Measurements from ENCODE around the gene BDNF. TPM values are rescaled to one million over a fixed set of nuclear protein-coding genes. Genes with fewer than 3 reads are reported as not detected.

The BDNF gene
- total RNA-seq, 1 experiment from 2014 or later: 0.42 TPM

- H3K9me3 ChIP-seq (replicated peaks): no peaks in the 10 kb centered on the region
- no peaks in the 10 kb centered on the region for H3K27me3 ChIP-seq
- no peaks in the 10 kb centered on the region for H3K36me3 ChIP-seq
- DNase-seq: no peak
- H3K4me1 ChIP-seq: no peaks in the 10 kb centered on the region
- H3K27ac ChIP-seq: no peak overlapping the region
- no peak overlapping the region for H3K4me3 ChIP-seq
Observed at GRCh38 chr11:27663326-27663725, 36.9 kb downstream of the BDNF start.

DNA sequence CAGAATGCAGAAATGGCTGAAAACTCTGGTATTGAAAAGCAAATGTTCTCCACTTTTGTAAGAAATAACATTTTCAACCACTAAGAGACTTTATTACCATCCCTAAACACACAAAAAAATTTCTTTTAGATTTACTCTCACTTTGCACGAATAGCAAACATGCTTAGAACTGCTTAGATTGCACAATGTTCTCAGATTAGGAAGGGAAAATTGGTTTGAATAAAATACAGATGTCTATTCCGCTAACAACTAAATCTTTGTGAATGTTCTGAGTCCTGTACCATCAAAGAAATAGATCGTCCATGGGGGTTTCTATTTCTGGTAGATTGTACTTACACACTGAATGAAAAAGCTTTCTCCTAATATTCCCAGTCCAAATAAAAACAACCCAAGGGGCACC, 40.1 kb downstream of the BDNF start:
- Histone ChIP-seq H3K4me3 (no peak overlapping the region), H3K9me3 (replicated peaks) (no peaks in the 10 kb centered on the region), H3K36me3 (no peaks in the 10 kb centered on the region), H3K27ac (no peak overlapping the region), H3K4me1 (no peaks in the 10 kb centered on the region), H3K27me3 (no peaks in the 10 kb centered on the region)
- DNase-seq: no peak

GRCh38 chr11:27658535-27659236, 41.6 kb downstream of the BDNF start:
- Histone ChIP-seq H3K9me3 (replicated peaks) (no peaks in the 10 kb centered on the region), H3K4me3 (no peak overlapping the region), H3K27ac (no peak overlapping the region), H3K27me3 (no peaks in the 10 kb centered on the region), H3K4me1 (peaks cover 2% of the 10 kb centered on the region; the same call in 1 of the 2 replicates), H3K36me3 (no peaks in the 10 kb centered on the region)
- no peak for DNase-seq

DNA sequence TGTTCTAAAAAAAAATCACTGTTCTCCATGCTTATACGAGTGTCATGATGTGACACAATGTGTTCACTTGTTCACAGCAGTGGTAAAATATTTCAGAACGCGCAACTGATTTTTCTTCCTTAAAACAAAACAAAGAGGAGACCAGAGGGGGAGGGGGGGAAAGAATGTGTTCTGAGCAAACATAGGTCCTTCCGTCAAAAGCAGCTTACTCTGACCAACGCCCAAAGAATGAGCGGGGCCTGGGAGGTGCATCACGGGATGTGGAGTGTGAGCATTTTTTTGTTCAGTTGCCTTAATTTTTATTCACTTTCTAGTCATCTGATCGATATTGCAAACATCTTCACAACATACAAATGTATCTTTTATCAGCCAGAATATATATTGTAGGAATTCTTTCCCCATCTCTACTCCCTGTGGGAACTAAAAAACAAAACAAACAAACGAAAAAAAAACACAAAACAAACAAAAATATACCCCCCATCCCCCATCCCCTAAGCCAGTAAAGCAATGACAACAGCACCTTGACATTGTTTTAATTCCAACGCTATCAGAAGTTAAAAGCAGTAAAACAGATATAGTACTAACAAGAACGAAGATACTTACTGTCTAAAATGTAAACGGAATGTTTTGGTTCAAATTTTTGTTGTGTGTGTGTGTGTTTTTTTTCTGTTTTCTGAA, 43.3 kb downstream of the BDNF start:
- Histone ChIP-seq H3K4me1 (peaks cover 2% of the 10 kb centered on the region; the same call in 1 of the 2 replicates), H3K36me3 (no peaks in the 10 kb centered on the region), H3K4me3 (no peak overlapping the region), H3K27ac (no peak overlapping the region), H3K27me3 (no peaks in the 10 kb centered on the region), H3K9me3 (replicated peaks) (no peaks in the 10 kb centered on the region)
- DNase-seq: no peak

DNA sequence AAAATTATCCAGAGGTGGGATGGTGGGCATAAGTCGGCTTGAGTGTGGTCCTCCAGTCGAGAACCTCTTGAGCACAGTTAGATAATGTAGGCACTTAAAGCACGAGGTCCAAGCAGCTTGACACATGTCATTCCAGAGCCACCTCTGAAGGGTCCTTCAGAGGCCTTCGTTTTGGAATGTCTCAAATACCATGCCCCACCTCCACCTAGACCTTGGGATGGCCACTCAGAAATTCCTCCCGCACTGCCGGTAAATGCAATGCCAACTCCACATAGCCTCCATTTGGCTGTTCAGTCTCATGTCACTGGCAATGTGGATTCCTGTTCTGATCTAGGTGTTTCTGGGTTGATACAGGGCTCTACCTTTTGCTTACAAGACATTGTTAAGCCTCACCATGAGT, 43.9 kb downstream of the BDNF start:
- Histone ChIP-seq H3K36me3 (no peaks in the 10 kb centered on the region), H3K27ac (no peak overlapping the region), H3K4me3 (no peak overlapping the region), H3K9me3 (replicated peaks) (no peaks in the 10 kb centered on the region), H3K27me3 (no peaks in the 10 kb centered on the region), H3K4me1 (peaks cover 2% of the 10 kb centered on the region; the same call in 1 of the 2 replicates)
- no peak for DNase-seq

DNA sequence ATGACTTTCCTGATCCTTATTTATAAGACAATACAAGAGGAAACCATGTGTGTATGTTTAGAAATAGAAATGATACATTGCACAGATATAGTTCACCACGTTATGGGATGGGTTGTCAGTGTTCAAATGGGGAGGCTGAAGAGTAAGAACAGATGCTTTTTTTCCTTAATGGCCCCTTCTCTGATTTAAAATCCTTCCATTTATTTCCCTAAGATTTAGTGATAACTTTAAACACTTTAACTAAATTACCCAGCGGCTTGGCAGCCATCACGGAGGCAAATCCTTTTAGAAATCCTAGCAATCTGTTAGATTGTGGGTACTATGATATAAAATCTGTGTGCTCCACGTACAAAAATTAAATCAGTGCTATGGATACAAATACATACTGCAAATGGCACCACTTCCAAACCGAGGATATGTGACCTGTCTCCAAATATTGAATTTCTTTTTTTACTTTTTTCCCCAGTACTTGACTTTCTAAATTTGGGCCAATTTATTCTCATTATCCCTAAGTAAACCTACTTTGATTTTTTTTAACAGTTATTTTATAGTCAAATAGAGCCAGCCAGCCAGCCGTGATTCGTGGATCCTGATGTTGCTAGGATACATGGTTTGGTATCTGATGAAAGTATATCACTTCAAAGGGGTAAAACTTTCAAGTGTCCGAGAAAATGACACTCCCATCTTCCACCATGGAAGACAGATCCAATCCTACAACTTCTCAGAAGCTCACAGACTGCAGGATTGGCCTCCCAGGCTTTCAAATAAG, 46.1 kb downstream of the BDNF start:
- Histone ChIP-seq H3K36me3 (no peaks in the 10 kb centered on the region), H3K4me1 (peaks cover 2% of the 10 kb centered on the region; the same call in 1 of the 2 replicates), H3K9me3 (replicated peaks) (no peaks in the 10 kb centered on the region), H3K27ac (no peak overlapping the region), H3K27me3 (no peaks in the 10 kb centered on the region), H3K4me3 (no peak overlapping the region)
- no peak for DNase-seq

DNA sequence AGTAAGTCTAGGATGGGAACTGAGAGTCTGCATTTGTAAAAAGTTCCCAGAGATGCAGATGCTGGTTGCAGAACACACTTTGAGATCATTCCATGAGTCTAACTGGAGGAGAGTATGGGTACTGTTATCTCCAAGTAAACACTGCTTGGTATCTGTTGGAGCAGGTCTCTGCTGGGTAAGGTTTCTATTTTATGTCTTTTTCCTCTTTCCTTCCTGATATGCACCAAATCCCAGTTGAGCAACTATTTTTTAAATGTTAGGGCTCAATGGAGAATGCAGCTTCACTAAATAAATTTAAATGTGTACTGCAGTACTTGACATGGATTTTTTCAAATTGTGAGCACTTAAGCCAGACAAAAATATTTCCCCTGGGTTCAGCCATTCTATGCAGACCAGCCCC, 48.5 kb downstream of the BDNF start:
- no peaks in the 10 kb centered on the region for H3K36me3 ChIP-seq
- no peak for DNase-seq
- H3K27me3 ChIP-seq: no peaks in the 10 kb centered on the region
- H3K4me1 ChIP-seq: peaks cover 2% of the 10 kb centered on the region; the same call in 1 of the 2 replicates
- H3K27ac ChIP-seq: no peak overlapping the region
- no peaks in the 10 kb centered on the region for H3K9me3 ChIP-seq (replicated peaks)
- H3K4me3 ChIP-seq: no peak overlapping the region

GRCh38 chr11:27650988-27651387, 49.3 kb downstream of the BDNF start:
- H3K27me3 ChIP-seq: no peaks in the 10 kb centered on the region
- H3K4me1 ChIP-seq: peaks cover 2% of the 10 kb centered on the region; the same call in 1 of the 2 replicates
- no peak overlapping the region for H3K27ac ChIP-seq
- no peak overlapping the region for H3K4me3 ChIP-seq
- H3K36me3 ChIP-seq: no peaks in the 10 kb centered on the region
- no peak for DNase-seq
- H3K9me3 ChIP-seq (replicated peaks): no peaks in the 10 kb centered on the region

- no peaks in the 10 kb centered on the region for H3K36me3 ChIP-seq
- no peaks in the 10 kb centered on the region for H3K27me3 ChIP-seq
- H3K9me3 ChIP-seq (replicated peaks): no peaks in the 10 kb centered on the region
- H3K27ac ChIP-seq: no peak overlapping the region
- peaks cover 2% of the 10 kb centered on the region; the same call in 1 of the 2 replicates for H3K4me1 ChIP-seq
- no peak for DNase-seq
- no peak overlapping the region for H3K4me3 ChIP-seq
Observed at GRCh38 chr11:27649800-27650199, 50.5 kb downstream of the BDNF start.

DNA sequence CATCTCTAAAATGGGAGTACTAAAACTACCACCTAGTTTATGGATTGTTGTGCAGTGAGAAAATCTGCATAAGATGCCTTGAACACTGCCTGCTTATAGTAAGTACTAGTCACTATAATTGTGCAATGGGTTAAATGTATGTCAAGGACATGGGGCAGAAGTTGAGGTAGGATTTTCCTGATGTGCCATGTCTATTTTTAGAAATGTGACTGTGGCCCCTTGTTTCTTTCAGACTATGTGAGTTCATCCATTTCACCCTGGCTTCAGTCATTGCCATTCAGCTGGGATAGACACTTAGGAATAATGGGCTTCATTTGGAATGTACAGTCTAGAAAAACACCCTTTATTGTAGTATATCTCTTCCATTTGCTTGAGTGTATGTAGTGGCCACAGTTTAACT, 51.4 kb downstream of the BDNF start:
- no peaks in the 10 kb centered on the region for H3K9me3 ChIP-seq (replicated peaks)
- H3K4me1 ChIP-seq: no peaks in the 10 kb centered on the region
- no peak overlapping the region for H3K4me3 ChIP-seq
- H3K27me3 ChIP-seq: no peaks in the 10 kb centered on the region
- H3K27ac ChIP-seq: no peak overlapping the region
- no peak for DNase-seq
- H3K36me3 ChIP-seq: no peaks in the 10 kb centered on the region

- Histone ChIP-seq H3K27me3 (0 out of 2 replicates have a peak, but pooled peaks cover 2% of the 10 kb centered on the region), H3K9me3 (replicated peaks) (no peaks in the 10 kb centered on the region), H3K36me3 (no peaks in the 10 kb centered on the region), H3K4me1 (no peaks in the 10 kb centered on the region), H3K27ac (no peak overlapping the region), H3K4me3 (no peak overlapping the region)
- no peak for DNase-seq
Observed at GRCh38 chr11:27646051-27646818, 54.0 kb downstream of the BDNF start.

GRCh38 chr11:27642954-27643353, 57.3 kb downstream of the BDNF start:
- Histone ChIP-seq H3K4me3 (no peak overlapping the region), H3K27me3 (peaks cover 12% of the 10 kb centered on the region)

GRCh38 chr11:27640954-27641353, 59.3 kb downstream of the BDNF start:
- DNase-seq: no peak
- peaks cover 12% of the 10 kb centered on the region for H3K27me3 ChIP-seq
- H3K27ac ChIP-seq: no peak overlapping the region
- no peaks in the 10 kb centered on the region for H3K36me3 ChIP-seq
- H3K4me1 ChIP-seq: no peaks in the 10 kb centered on the region
- no peak overlapping the region for H3K4me3 ChIP-seq
- no peaks in the 10 kb centered on the region for H3K9me3 ChIP-seq (replicated peaks)

More at GRCh38 chr11:27642954-27643353, 57.3 kb downstream of the BDNF start:
- no peak for DNase-seq
- Histone ChIP-seq H3K27ac (no peak overlapping the region), H3K4me1 (no peaks in the 10 kb centered on the region), H3K9me3 (replicated peaks) (no peaks in the 10 kb centered on the region), H3K36me3 (no peaks in the 10 kb centered on the region)

DNA sequence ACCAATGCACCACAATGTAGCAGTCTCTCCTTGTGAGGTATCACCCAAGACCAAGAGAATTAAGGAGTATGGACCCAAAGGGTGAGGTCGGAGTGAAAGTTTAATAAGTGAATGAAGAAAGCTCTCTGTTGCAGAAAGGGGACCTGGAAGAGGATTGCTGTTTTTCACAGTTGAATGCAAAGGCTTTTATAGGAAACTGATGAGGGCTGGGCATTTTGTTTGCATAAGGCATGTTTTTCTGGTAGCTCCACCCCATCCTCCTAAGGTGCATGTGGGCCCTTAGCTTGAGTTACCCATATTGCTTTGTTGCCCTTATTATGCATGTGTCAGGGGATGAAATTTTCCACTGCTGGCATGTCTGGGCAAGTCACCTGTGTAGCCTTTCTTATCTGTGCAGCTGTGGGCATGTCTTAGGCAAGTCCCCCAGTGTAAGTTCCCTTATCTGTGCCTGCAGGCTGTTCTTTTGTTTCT, 64.7 kb downstream of the BDNF start:
- H3K9me3 ChIP-seq (replicated peaks): peaks cover 5% of the 10 kb centered on the region; the same call in 1 of the 2 replicates
- peaks cover 10% of the 10 kb centered on the region for H3K27me3 ChIP-seq
- DNase-seq: no peak
- no peaks in the 10 kb centered on the region for H3K4me1 ChIP-seq
- no peak overlapping the region for H3K27ac ChIP-seq
- H3K36me3 ChIP-seq: no peaks in the 10 kb centered on the region
- H3K4me3 ChIP-seq: no peak overlapping the region
